ENCODE measurements around the gene C1orf87. TPM values are rescaled to one million over a fixed set of nuclear protein-coding genes. Genes with fewer than 3 reads are reported as not detected.
A peak's percentile ranks its signal among the peaks of the same experiment; 100 is the strongest.

C1orf87 gene
- total RNA-seq, 2 donors from 2014 or later, result not detected

DNA sequence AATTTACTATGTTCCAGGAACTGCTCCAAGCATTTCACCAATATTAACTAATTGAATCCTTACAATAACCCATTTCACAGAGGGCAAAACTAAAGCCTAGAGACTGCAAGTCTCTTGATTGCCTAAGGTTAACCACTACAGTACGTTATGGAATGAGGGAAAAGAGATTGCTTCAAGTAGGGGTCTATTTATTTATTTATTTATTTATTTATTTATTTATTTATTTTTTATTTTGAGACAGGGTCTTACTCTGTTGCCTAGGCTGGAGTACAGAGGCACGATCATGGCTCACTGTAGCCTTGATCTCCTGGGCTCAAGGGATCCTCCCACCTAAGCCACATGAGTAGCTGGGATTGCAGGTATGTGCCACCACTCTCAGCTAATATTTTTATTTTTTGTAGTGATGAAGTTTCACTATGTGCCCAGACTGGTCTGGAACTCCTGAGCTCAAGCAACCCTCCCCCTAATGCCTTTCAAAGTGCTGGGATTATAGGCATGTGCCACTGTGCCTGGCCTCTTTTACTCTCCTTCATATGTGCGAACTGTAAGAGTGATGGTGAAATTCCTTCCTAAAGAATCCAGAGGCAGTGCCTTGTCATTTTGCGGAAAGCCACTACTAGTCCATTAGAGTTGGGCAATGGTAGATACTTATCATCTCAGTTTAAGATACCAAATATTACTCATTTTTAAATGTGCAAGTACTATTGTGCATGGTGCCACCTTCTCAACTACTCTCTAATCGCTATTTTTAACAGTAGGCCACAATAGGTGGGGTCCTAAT lies 81.3 kb downstream of the C1orf87 start:
- WGBS, 2 experiments (ENCODE audit: insufficient coverage in 1 of 2, insufficient read length in 1 of 2), result 72% methylated on average over 4 of the region's 5 CpGs; no CpG with 5 or more reads in 1 of the 2 experiments
- Mint-ChIP-seq H3K4me1 (no peaks in the 10 kb centered on the region), H3K27me3 (ENCODE audit: insufficient read depth) (no peaks in the 10 kb centered on the region), H3K9me3 (no peaks in the 10 kb centered on the region), H3K36me3 (ENCODE audit: low read depth) (no peaks in the 10 kb centered on the region), H3K27ac (no peak overlapping the region), H3K4me3 (no peak overlapping the region)
- no peaks in the 10 kb centered on the region for H3K36me3 ChIP-seq (ENCODE audit: control insufficient read depth, insufficient read depth, low read length)
- H3K9me3 ChIP-seq (ENCODE audit: control insufficient read depth, low read length), result no peaks in the 10 kb centered on the region
- DNase-seq, result no peak
- no peaks in the 10 kb centered on the region for H3K4me1 ChIP-seq (ENCODE audit: control insufficient read depth, insufficient read depth, low read length)
- no peak for TF ChIP-seq CTCF (conservative IDR thresholded peaks at IDR 0.05)
- H3K27ac ChIP-seq (ENCODE audit: low read depth, low read length), result no peak overlapping the region
- no peak overlapping the region for H3K9ac ChIP-seq (ENCODE audit: extremely low read depth, low read length, poor library complexity, severe bottlenecking)
- H3K4me3 ChIP-seq (ENCODE audit: low read length), result no peak overlapping the region
- no peaks in the 10 kb centered on the region for H3K27me3 ChIP-seq (ENCODE audit: control insufficient read depth, insufficient read depth, low read length, poor library complexity, severe bottlenecking)

- Histone ChIP-seq H3K9ac (ENCODE audit: extremely low read depth, low read length, poor library complexity, severe bottlenecking) (no peak overlapping the region), H3K4me3 (ENCODE audit: low read length) (no peak overlapping the region), H3K27ac (ENCODE audit: low read depth, low read length) (no peak overlapping the region), H3K36me3 (ENCODE audit: control insufficient read depth, insufficient read depth, low read length) (no peaks in the 10 kb centered on the region), H3K9me3 (ENCODE audit: control insufficient read depth, low read length) (no peaks in the 10 kb centered on the region), H3K27me3 (ENCODE audit: control insufficient read depth, insufficient read depth, low read length, poor library complexity, severe bottlenecking) (no peaks in the 10 kb centered on the region), H3K4me1 (ENCODE audit: control insufficient read depth, insufficient read depth, low read length) (no peaks in the 10 kb centered on the region)
- no peak overlapping the region for H3K27ac Mint-ChIP-seq
- no peaks in the 10 kb centered on the region for H3K9me3 Mint-ChIP-seq
- H3K27me3 Mint-ChIP-seq (ENCODE audit: insufficient read depth), result no peaks in the 10 kb centered on the region
- H3K36me3 Mint-ChIP-seq (ENCODE audit: low read depth), result no peaks in the 10 kb centered on the region
- peaks cover 3% of the 10 kb centered on the region for H3K4me1 Mint-ChIP-seq
- TF ChIP-seq CTCF (conservative IDR thresholded peaks at IDR 0.05), result no peak
- WGBS, 2 experiments (ENCODE audit: insufficient coverage in 1 of 2, insufficient read length in 1 of 2), result 91 to 92% methylated on average over 7 to 9 of the region's 9 CpGs
- DNase-seq, result no peak
- no peak overlapping the region for H3K4me3 Mint-ChIP-seq
Measured at GRCh38 chr1:59990470-59990869, 83.1 kb downstream of the C1orf87 start.

GRCh38 chr1:59986516-59987310 lies 86.9 kb downstream of the C1orf87 start:
- Histone ChIP-seq H3K27ac (ENCODE audit: low read depth, low read length) (peak overlapping the region; percentile 82), H3K4me1 (ENCODE audit: control insufficient read depth, insufficient read depth, low read length) (no peaks in the 10 kb centered on the region), H3K27me3 (ENCODE audit: control insufficient read depth, insufficient read depth, low read length, poor library complexity, severe bottlenecking) (no peaks in the 10 kb centered on the region), H3K36me3 (ENCODE audit: control insufficient read depth, insufficient read depth, low read length) (no peaks in the 10 kb centered on the region), H3K9ac (ENCODE audit: extremely low read depth, low read length, poor library complexity, severe bottlenecking) (no peak overlapping the region), H3K9me3 (ENCODE audit: control insufficient read depth, low read length) (no peaks in the 10 kb centered on the region), H3K4me3 (ENCODE audit: low read length) (no peak overlapping the region)
- WGBS, 2 experiments (ENCODE audit: insufficient coverage in 1 of 2, insufficient read length in 1 of 2), result 84 to 87% methylated on average over 8 to 12 of the region's 12 CpGs
- Mint-ChIP-seq H3K4me1 (peaks cover 3% of the 10 kb centered on the region), H3K27ac (no peak overlapping the region), H3K27me3 (ENCODE audit: insufficient read depth) (peaks cover 2% of the 10 kb centered on the region), H3K9me3 (no peaks in the 10 kb centered on the region), H3K4me3 (no peak overlapping the region), H3K36me3 (ENCODE audit: low read depth) (no peaks in the 10 kb centered on the region)
- no peak for TF ChIP-seq CTCF (conservative IDR thresholded peaks at IDR 0.05)
- DNase-seq, result no peak

All from endodermal cell (in vitro differentiated cells).